ENCODE measurements around the gene ZBTB40.

The ZBTB40 gene

GRCh38 chr1:22527555-22528296 lies 76.1 kb downstream of the ZBTB40 start:
- peaks cover 13% of the 10 kb centered on the region for H3K36me3 ChIP-seq (ENCODE audit: low read depth)
- H3K4me3 ChIP-seq (ENCODE audit: severe bottlenecking) = no peak overlapping the region
- no peaks in the 10 kb centered on the region for H3K4me1 ChIP-seq (ENCODE audit: insufficient read depth, poor library complexity, severe bottlenecking)
- H3K27me3 ChIP-seq (ENCODE audit: insufficient read depth, poor library complexity, severe bottlenecking) = no peaks in the 10 kb centered on the region
- TF ChIP-seq CTCF (IDR thresholded peaks at IDR 0.05; ENCODE audit: poor library complexity, severe bottlenecking) = no peak
- H3K9me3 ChIP-seq (ENCODE audit: severe bottlenecking) = no peaks in the 10 kb centered on the region
- ATAC-seq (ENCODE audit: low read depth) = no peak
- DNase-seq (ENCODE audit: low spot score) = peak; percentile 33
- no peak overlapping the region for H3K27ac ChIP-seq (ENCODE audit: poor library complexity, severe bottlenecking)

GRCh38 chr1:22528451-22528850 lies 76.8 kb downstream of the ZBTB40 start:
- Histone ChIP-seq H3K4me3 (ENCODE audit: severe bottlenecking) (no peak overlapping the region), H3K9me3 (ENCODE audit: severe bottlenecking) (no peaks in the 10 kb centered on the region), H3K4me1 (ENCODE audit: insufficient read depth, poor library complexity, severe bottlenecking) (no peaks in the 10 kb centered on the region), H3K27me3 (ENCODE audit: insufficient read depth, poor library complexity, severe bottlenecking) (no peaks in the 10 kb centered on the region), H3K36me3 (ENCODE audit: low read depth) (peaks cover 8% of the 10 kb centered on the region), H3K27ac (ENCODE audit: poor library complexity, severe bottlenecking) (no peak overlapping the region)
- ATAC-seq (ENCODE audit: low read depth) (no peak), DNase-seq (ENCODE audit: low spot score) (peak; percentile 19)
- TF ChIP-seq CTCF (IDR thresholded peaks at IDR 0.05; ENCODE audit: poor library complexity, severe bottlenecking) = no peak

- Histone ChIP-seq H3K27ac (ENCODE audit: poor library complexity, severe bottlenecking) (no peak overlapping the region), H3K36me3 (ENCODE audit: low read depth) (no peaks in the 10 kb centered on the region), H3K4me3 (ENCODE audit: severe bottlenecking) (no peak overlapping the region), H3K9me3 (ENCODE audit: severe bottlenecking) (no peaks in the 10 kb centered on the region), H3K4me1 (ENCODE audit: insufficient read depth, poor library complexity, severe bottlenecking) (no peaks in the 10 kb centered on the region), H3K27me3 (ENCODE audit: insufficient read depth, poor library complexity, severe bottlenecking) (no peaks in the 10 kb centered on the region)
- ATAC-seq (ENCODE audit: low read depth) = no peak
- no peak for TF ChIP-seq CTCF (IDR thresholded peaks at IDR 0.05; ENCODE audit: poor library complexity, severe bottlenecking)
- no peak for DNase-seq (ENCODE audit: low spot score)
These were observed 78.4 kb downstream of the ZBTB40 start for GRCh38 chr1:22529901-22530621.

GRCh38 chr1:22530715-22531114 lies 79.1 kb downstream of the ZBTB40 start:
- H3K27ac ChIP-seq (ENCODE audit: poor library complexity, severe bottlenecking) = no peak overlapping the region
- DNase-seq (ENCODE audit: low spot score) = no peak
- no peak for ATAC-seq (ENCODE audit: low read depth)

More at GRCh38 chr1:22530715-22531114, 79.1 kb downstream of the ZBTB40 start:
- Histone ChIP-seq H3K27me3 (ENCODE audit: insufficient read depth, poor library complexity, severe bottlenecking) (no peaks in the 10 kb centered on the region), H3K4me3 (ENCODE audit: severe bottlenecking) (no peak overlapping the region), H3K36me3 (ENCODE audit: low read depth) (no peaks in the 10 kb centered on the region), H3K9me3 (ENCODE audit: severe bottlenecking) (no peaks in the 10 kb centered on the region), H3K4me1 (ENCODE audit: insufficient read depth, poor library complexity, severe bottlenecking) (no peaks in the 10 kb centered on the region)
- no peak for TF ChIP-seq CTCF (IDR thresholded peaks at IDR 0.05; ENCODE audit: poor library complexity, severe bottlenecking)

Measured in RWPE2 (cell line).